Measurements from ENCODE around the gene LRMDA. TPM values are rescaled to one million over a fixed set of nuclear protein-coding genes. Genes with fewer than 3 reads are reported as not detected.

The LRMDA gene
- total and polyA plus RNA-seq, 2 of the 13 experiments (the other 11 are each of a cell fraction or from before 2014, with no cell fraction given), result 13.4 to 22.0 TPM

DNA sequence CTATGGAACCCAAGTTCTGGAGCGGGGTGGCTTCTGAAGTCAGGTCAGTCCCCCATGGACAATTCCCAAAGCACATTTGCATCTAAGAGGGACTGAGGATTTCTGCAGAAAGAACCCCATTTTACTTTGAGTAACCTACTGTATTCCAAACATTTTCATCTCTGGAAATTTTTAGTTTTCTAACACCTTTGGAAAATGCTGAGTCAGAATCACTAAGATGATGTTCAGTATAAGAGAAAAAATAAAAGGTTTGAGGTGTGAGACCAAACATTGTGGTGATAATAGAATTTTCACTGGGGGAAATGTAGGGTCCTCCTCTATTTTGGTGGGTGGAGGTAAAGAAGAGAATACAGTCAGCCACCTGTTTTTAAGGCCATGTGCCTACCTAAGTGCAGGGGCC lies 227.1 kb downstream of the LRMDA start:
- intact Hi-C loops (cut with micrococcal nuclease; ENCODE audit: unreplicated experiment) (no loop called here), in situ Hi-C loops (cut with HindIII; ENCODE audit: extremely low pct_ligation_motif_present, low pct_unique_long_range_greater_than_20kb) (no loop called here)
- Histone ChIP-seq H3K36me3 (replicated peaks in 1 of 2; ENCODE audit: control insufficient read depth in 1 of 2, insufficient read depth in 2 of 2, low read length in 2 of 2) (no peaks in the 10 kb centered on the region; a peak in 1 of 5 replicates), H3K4me1 (ENCODE audit: insufficient read depth, low read length) (peaks cover 61% of the 10 kb centered on the region), H2AFZ (ENCODE audit: low read length) (no peak overlapping the region), H3K4me3 (replicated peaks in 1 of 3; ENCODE audit: insufficient read depth in 1 of 3, low read depth in 2 of 3, low read length in 3 of 3) (no peak overlapping the region), H3K4me2 (ENCODE audit: low read depth, low read length) (no peak overlapping the region), H3K27me3 (ENCODE audit: control insufficient read depth in 1 of 2, insufficient read depth in 2 of 2, low read length in 2 of 2) (no peaks in the 10 kb centered on the region), H3K79me2 (ENCODE audit: insufficient read depth, low read length) (no peaks in the 10 kb centered on the region), H3K9ac (ENCODE audit: insufficient read depth, low read depth, low read length) (no peak overlapping the region), H3K27ac (ENCODE audit: extremely low read length, insufficient read depth, low read length) (no peak overlapping the region), H4K20me1 (ENCODE audit: insufficient read depth, low read length) (no peaks in the 10 kb centered on the region), H3K9me3 (ENCODE audit: low read length) (no peaks in the 10 kb centered on the region)
- BruUV-seq (replicated peaks), result no TSS peak
- WGBS (ENCODE audit: low lambda C conversion rate), result 100% methylated on average over 1 of the region's 1 CpG
- ChIA-PET POLR2A (no interaction called here), CTCF (ENCODE audit: low intra/inter-chr PET ratio, low total read pairs) (no interaction called here)
- DNase-seq (ENCODE audit: low spot score), result no peak
- no peak for FAIRE-seq
- no peak for ATAC-seq
- TF ChIP-seq, protein P1, sequence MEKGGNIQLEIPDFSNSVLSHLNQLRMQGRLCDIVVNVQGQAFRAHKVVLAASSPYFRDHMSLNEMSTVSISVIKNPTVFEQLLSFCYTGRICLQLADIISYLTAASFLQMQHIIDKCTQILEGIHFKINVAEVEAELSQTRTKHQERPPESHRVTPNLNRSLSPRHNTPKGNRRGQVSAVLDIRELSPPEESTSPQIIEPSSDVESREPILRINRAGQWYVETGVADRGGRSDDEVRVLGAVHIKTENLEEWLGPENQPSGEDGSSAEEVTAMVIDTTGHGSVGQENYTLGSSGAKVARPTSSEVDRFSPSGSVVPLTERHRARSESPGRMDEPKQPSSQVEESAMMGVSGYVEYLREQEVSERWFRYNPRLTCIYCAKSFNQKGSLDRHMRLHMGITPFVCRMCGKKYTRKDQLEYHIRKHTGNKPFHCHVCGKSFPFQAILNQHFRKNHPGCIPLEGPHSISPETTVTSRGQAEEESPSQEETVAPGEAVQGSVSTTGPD (CRISPR knock-in tag; IDR thresholded peaks at IDR 0.05), result no peak
- TF ChIP-seq ARNT (IDR thresholded peaks at IDR 0.05), result no peak
- no peak for TF ChIP-seq MED1 (CRISPR knock-in tag; IDR thresholded peaks at IDR 0.05)
- TF ChIP-seq, protein P2, sequence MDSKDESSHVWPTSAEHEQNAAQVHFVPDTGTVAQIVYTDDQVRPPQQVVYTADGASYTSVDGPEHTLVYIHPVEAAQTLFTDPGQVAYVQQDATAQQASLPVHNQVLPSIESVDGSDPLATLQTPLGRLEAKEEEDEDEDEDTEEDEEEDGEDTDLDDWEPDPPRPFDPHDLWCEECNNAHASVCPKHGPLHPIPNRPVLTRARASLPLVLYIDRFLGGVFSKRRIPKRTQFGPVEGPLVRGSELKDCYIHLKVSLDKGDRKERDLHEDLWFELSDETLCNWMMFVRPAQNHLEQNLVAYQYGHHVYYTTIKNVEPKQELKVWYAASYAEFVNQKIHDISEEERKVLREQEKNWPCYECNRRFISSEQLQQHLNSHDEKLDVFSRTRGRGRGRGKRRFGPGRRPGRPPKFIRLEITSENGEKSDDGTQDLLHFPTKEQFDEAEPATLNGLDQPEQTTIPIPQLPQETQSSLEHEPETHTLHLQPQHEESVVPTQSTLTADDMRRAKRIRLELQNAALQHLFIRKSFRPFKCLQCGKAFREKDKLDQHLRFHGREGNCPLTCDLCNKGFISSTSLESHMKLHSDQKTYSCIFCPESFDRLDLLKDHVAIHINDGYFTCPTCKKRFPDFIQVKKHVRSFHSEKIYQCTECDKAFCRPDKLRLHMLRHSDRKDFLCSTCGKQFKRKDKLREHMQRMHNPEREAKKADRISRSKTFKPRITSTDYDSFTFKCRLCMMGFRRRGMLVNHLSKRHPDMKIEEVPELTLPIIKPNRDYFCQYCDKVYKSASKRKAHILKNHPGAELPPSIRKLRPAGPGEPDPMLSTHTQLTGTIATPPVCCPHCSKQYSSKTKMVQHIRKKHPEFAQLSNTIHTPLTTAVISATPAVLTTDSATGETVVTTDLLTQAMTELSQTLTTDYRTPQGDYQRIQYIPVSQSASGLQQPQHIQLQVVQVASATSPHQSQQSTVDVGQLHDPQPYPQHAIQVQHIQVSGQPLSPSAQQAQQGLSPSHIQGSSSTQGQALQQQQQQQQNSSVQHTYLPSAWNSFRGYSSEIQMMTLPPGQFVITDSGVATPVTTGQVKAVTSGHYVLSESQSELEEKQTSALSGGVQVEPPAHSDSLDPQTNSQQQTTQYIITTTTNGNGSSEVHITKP (CRISPR knock-in tag; IDR thresholded peaks at IDR 0.05; ENCODE audit: low read depth), result no peak
- TF ChIP-seq, protein P3, sequence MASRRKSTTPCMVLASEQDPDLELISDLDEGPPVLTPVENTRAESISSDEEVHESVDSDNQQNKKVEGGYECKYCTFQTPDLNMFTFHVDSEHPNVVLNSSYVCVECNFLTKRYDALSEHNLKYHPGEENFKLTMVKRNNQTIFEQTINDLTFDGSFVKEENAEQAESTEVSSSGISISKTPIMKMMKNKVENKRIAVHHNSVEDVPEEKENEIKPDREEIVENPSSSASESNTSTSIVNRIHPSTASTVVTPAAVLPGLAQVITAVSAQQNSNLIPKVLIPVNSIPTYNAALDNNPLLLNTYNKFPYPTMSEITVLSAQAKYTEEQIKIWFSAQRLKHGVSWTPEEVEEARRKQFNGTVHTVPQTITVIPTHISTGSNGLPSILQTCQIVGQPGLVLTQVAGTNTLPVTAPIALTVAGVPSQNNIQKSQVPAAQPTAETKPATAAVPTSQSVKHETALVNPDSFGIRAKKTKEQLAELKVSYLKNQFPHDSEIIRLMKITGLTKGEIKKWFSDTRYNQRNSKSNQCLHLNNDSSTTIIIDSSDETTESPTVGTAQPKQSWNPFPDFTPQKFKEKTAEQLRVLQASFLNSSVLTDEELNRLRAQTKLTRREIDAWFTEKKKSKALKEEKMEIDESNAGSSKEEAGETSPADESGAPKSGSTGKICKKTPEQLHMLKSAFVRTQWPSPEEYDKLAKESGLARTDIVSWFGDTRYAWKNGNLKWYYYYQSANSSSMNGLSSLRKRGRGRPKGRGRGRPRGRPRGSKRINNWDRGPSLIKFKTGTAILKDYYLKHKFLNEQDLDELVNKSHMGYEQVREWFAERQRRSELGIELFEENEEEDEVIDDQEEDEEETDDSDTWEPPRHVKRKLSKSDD (CRISPR knock-in tag; IDR thresholded peaks at IDR 0.05; ENCODE audit: low read depth), result no peak
- TF ChIP-seq MAFF (IDR thresholded peaks at IDR 0.05; ENCODE audit: low read depth, low read length), result peak; percentile 80
- TF ChIP-seq, protein P4, sequence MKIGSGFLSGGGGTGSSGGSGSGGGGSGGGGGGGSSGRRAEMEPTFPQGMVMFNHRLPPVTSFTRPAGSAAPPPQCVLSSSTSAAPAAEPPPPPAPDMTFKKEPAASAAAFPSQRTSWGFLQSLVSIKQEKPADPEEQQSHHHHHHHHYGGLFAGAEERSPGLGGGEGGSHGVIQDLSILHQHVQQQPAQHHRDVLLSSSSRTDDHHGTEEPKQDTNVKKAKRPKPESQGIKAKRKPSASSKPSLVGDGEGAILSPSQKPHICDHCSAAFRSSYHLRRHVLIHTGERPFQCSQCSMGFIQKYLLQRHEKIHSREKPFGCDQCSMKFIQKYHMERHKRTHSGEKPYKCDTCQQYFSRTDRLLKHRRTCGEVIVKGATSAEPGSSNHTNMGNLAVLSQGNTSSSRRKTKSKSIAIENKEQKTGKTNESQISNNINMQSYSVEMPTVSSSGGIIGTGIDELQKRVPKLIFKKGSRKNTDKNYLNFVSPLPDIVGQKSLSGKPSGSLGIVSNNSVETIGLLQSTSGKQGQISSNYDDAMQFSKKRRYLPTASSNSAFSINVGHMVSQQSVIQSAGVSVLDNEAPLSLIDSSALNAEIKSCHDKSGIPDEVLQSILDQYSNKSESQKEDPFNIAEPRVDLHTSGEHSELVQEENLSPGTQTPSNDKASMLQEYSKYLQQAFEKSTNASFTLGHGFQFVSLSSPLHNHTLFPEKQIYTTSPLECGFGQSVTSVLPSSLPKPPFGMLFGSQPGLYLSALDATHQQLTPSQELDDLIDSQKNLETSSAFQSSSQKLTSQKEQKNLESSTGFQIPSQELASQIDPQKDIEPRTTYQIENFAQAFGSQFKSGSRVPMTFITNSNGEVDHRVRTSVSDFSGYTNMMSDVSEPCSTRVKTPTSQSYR (CRISPR knock-in tag; IDR thresholded peaks at IDR 0.05; ENCODE audit: borderline replicate concordance), result no peak
- peak; percentile 83 to 91 for TF ChIP-seq MAFK (conservative IDR thresholded peaks at IDR 0.05 in 1 of 2, IDR thresholded peaks at IDR 0.05 in 1 of 2; ENCODE audit: low read length in 2 of 2)
- TF ChIP-seq ZKSCAN8 (CRISPR knock-in tag; IDR thresholded peaks at IDR 0.05; ENCODE audit: borderline replicate concordance), result no peak
- no peak for TF ChIP-seq ONECUT2 (CRISPR knock-in tag; IDR thresholded peaks at IDR 0.05)
- no peak for TF ChIP-seq MIXL1 (CRISPR knock-in tag; IDR thresholded peaks at IDR 0.05)
- TF ChIP-seq, protein P5, sequence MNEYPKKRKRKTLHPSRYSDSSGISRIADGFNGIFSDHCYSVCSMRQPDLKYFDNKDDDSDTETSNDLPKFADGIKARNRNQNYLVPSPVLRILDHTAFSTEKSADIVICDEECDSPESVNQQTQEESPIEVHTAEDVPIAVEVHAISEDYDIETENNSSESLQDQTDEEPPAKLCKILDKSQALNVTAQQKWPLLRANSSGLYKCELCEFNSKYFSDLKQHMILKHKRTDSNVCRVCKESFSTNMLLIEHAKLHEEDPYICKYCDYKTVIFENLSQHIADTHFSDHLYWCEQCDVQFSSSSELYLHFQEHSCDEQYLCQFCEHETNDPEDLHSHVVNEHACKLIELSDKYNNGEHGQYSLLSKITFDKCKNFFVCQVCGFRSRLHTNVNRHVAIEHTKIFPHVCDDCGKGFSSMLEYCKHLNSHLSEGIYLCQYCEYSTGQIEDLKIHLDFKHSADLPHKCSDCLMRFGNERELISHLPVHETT (CRISPR knock-in tag; conservative IDR thresholded peaks at IDR 0.05), result no peak
- no peak for TF ChIP-seq ZBTB8A (CRISPR knock-in tag; IDR thresholded peaks at IDR 0.05; ENCODE audit: borderline replicate concordance, low read depth)

All from HepG2 (cell line).